ENCODE results near the gene BANF1.

DNA sequence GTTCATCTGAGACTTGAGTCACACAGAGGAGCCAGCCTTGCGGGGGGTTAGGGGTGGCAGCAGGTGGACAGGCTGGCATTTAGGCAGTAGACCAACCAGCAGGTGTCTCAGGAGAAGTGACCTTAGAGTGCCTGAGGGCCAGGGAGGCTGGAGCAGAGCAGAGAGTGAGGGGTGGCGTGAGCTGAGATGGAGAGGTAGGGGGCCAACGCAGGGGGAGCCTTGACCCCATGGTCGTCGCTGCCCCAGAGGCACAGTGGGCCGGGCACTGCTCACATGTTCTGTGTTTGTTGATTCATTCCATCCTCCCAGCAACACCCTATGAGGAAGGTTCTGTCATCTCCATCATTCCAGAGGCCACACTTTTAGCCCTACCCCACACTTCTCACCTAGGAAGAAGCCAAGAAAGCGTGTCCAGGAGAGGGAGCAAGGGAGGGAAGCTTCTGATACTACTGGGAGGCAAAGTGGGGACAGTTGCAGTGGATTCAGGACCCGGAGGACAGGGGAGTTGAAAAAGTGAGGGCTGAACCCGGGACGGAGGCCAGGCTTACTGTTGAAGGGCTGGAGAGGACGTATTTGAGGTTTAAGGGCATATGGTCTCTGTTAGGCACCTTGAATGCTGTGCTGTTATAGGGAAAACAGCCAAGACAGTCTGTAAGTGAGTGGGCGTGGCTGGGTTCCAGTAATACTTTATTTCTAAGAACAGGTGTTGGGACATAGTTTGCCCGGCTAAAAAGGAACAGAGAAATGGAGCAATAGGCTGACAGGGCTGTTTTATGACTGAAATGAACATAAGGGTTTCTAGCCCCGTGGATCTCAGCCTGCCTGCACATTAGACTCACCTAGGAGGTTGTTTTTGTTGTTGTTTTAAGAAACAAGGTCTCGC, 33.5 kb upstream of the BANF1 start:
- TF ChIP-seq, protein P1, sequence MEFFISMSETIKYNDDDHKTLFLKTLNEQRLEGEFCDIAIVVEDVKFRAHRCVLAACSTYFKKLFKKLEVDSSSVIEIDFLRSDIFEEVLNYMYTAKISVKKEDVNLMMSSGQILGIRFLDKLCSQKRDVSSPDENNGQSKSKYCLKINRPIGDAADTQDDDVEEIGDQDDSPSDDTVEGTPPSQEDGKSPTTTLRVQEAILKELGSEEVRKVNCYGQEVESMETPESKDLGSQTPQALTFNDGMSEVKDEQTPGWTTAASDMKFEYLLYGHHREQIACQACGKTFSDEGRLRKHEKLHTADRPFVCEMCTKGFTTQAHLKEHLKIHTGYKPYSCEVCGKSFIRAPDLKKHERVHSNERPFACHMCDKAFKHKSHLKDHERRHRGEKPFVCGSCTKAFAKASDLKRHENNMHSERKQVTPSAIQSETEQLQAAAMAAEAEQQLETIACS (CRISPR knock-in tag; IDR thresholded peaks at IDR 0.05): no peak
- TF ChIP-seq, protein P2, sequence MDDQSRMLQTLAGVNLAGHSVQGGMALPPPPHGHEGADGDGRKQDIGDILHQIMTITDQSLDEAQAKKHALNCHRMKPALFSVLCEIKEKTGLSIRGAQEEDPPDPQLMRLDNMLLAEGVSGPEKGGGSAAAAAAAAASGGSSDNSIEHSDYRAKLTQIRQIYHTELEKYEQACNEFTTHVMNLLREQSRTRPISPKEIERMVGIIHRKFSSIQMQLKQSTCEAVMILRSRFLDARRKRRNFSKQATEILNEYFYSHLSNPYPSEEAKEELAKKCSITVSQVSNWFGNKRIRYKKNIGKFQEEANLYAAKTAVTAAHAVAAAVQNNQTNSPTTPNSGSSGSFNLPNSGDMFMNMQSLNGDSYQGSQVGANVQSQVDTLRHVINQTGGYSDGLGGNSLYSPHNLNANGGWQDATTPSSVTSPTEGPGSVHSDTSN (CRISPR knock-in tag; IDR thresholded peaks at IDR 0.05; ENCODE audit: borderline replicate concordance): no peak
- no peak for TF ChIP-seq ZBTB7A (CRISPR knock-in tag; IDR thresholded peaks at IDR 0.05)
- no peak for TF ChIP-seq THYN1 (CRISPR knock-in tag; IDR thresholded peaks at IDR 0.05; ENCODE audit: borderline replicate concordance, low read depth)
- TF ChIP-seq, protein P3, sequence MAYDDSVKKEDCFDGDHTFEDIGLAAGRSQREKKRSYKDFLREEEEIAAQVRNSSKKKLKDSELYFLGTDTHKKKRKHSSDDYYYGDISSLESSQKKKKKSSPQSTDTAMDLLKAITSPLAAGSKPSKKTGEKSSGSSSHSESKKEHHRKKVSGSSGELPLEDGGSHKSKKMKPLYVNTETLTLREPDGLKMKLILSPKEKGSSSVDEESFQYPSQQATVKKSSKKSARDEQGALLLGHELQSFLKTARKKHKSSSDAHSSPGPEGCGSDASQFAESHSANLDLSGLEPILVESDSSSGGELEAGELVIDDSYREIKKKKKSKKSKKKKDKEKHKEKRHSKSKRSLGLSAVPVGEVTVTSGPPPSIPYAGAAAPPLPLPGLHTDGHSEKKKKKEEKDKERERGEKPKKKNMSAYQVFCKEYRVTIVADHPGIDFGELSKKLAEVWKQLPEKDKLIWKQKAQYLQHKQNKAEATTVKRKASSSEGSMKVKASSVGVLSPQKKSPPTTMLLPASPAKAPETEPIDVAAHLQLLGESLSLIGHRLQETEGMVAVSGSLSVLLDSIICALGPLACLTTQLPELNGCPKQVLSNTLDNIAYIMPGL (CRISPR knock-in tag; IDR thresholded peaks at IDR 0.05; ENCODE audit: borderline replicate concordance in 1 of 2, low read depth in 1 of 2): no peak
- no peak for TF ChIP-seq RBAK (CRISPR knock-in tag; IDR thresholded peaks at IDR 0.05)
- TF ChIP-seq, protein P4, sequence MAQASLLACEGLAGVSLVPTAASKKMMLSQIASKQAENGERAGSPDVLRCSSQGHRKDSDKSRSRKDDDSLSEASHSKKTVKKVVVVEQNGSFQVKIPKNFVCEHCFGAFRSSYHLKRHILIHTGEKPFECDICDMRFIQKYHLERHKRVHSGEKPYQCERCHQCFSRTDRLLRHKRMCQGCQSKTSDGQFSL (CRISPR knock-in tag; IDR thresholded peaks at IDR 0.05): no peak
- TF ChIP-seq, protein P5, sequence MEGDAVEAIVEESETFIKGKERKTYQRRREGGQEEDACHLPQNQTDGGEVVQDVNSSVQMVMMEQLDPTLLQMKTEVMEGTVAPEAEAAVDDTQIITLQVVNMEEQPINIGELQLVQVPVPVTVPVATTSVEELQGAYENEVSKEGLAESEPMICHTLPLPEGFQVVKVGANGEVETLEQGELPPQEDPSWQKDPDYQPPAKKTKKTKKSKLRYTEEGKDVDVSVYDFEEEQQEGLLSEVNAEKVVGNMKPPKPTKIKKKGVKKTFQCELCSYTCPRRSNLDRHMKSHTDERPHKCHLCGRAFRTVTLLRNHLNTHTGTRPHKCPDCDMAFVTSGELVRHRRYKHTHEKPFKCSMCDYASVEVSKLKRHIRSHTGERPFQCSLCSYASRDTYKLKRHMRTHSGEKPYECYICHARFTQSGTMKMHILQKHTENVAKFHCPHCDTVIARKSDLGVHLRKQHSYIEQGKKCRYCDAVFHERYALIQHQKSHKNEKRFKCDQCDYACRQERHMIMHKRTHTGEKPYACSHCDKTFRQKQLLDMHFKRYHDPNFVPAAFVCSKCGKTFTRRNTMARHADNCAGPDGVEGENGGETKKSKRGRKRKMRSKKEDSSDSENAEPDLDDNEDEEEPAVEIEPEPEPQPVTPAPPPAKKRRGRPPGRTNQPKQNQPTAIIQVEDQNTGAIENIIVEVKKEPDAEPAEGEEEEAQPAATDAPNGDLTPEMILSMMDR (CRISPR knock-in tag; IDR thresholded peaks at IDR 0.05): no peak
- TF ChIP-seq ZNF672 (CRISPR knock-in tag; IDR thresholded peaks at IDR 0.05): no peak
- no peak for TF ChIP-seq ZFP41 (CRISPR knock-in tag; IDR thresholded peaks at IDR 0.05; ENCODE audit: borderline replicate concordance)
- TF ChIP-seq HDAC2 (CRISPR knock-in tag; IDR thresholded peaks at IDR 0.05): no peak

Measured in HepG2 (cell line).